Kidney glomerular epithelial cell (primary cell): ENCODE results near the gene ZFP57.

Source experiments
- DNase-seq: peaks from one replicate; lab custom pipeline; 2025; lab: John Stamatoyannopoulos, UW

Gene ZFP57

DNA sequence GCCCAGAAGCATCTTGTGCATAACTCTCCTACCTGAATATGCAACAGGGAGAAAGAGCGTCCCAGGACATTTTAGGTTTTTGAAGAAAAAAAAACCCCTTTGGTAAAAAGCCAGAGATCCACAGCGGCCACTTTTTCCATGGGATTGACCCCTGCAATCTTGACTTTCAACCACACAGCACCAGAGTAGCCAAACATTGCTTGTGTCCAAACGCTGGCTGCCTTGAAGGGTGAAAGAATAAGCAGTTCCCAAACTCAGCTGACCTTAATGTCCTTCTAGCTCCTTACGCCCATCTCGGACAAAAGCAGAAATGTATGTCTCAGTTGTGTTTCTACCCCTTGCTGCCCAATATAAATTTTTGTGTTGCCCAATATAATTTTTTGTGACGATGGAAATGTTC, 25.3 kb downstream of the ZFP57 start:
- DNase-seq = no peak

DNA sequence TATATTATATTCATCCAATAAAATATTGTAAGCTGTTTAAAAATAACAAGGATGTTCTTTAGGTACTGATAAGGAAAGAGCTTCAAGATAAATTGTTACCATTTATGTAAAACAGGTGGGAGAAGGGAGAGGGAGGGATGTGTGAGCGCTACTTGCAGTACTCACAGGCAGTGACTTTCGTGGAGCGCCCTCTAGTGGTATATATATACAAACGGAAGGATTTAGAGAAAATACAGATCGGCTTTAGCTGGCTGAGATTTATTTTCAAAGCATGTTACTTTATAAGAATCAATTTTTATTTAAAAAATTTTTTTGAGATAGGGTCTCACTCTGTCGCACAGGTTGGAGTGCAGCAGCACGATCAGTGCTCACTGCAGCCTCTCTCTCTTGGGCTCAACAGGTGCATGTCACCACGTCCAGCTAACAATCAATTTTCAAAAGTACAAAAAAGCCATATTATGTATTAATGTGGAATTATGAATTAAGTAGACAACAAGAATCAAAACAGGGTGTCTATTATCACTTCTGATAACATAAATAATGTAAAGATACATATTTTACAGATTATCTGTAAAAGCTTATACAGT, 27.4 kb downstream of the ZFP57 start:
- peak; percentile 83 for DNase-seq

DNA sequence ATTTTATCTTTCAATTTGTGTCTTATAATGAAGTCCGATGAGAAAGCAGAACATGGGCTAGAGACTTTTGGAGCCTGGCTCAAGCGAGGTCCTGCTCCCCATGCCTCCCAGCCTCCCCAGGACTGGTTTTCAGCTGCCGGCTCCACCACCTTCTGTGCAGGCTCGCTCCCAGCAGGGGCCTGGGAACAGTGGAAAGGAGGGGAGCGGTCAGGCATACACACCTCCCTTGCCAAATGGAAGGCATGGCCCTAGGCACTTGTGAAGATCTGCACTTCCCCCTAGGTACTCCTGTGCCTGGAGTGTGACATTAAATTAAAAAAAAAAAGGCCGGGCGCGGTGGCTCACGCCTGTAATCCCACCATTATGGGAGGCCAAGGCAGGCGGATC, 28.8 kb downstream of the ZFP57 start:
- DNase-seq = no peak

DNA sequence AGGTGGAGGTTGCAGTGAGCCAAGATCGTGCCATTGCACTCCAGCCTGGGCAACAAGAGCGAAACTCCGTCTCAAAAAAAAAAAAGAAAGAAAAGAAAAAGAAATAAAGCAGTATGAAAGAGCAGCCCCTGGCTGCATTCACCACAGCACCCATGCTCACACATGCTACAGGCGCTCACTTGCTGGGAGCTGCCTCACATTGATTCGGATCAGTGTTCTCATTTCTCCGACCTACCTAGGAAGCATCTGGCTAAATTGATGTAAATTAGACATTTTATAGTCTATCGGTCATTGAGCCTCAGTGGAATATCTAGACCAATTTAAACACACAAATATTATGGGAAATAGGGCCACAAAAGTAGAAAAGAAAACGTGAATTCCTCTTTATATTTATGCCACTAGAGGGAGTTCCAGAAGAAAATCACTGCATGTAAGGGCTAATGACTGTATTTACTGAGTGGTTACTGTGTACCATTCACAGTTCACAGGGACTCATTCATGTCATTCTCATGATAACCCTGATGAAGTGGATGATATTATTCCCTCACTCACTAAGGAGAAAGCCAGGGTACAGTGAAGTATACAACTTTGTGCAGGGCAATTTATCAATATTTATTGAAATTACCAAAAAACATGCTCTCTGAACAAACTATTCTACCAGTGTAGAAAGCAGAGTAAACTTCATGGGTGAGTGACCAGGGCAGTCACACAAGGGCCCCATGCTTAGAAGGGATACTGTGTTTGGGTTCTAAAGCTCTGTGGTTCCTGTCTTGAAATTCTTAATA, 29.3 kb downstream of the ZFP57 start:
- DNase-seq = peak; percentile 42

- peak; percentile 91 for DNase-seq
Observed at GRCh38 chr6:29649701-29650673, 31.0 kb downstream of the ZFP57 start.

DNA sequence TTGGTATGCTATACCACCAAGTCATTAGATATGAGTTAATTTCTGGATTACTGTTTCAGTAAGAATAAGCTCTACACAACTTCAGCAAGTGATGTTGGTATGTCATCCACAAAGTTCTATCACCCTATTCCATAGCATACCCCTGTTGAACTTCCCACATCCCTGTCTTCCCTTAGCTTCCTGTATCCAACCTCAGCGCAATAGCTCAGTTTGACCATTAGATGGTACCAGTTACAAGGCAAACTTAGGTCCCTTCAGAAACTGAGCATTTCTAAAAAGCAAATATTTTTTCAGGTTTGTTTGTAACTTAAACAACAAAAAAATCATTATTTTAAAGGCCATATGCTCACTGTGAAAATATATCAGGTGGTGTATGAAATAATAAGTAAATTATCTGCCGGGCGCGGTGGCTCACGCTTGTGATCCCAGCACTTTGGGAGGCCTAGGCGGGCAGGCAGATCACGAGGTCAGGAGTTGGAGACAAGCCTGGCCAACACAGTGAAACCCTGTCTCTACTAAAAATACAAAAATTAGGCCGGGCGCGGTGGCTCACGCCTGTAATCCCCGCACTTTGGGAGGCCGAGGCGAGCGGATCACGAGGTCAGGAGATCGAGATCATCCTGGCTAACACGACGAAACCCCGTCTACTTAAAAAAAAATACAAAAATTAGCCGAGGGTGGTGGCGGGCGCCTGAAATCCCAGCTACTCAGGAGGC, 32.9 kb downstream of the ZFP57 start:
- DNase-seq = peak; percentile 32

DNA sequence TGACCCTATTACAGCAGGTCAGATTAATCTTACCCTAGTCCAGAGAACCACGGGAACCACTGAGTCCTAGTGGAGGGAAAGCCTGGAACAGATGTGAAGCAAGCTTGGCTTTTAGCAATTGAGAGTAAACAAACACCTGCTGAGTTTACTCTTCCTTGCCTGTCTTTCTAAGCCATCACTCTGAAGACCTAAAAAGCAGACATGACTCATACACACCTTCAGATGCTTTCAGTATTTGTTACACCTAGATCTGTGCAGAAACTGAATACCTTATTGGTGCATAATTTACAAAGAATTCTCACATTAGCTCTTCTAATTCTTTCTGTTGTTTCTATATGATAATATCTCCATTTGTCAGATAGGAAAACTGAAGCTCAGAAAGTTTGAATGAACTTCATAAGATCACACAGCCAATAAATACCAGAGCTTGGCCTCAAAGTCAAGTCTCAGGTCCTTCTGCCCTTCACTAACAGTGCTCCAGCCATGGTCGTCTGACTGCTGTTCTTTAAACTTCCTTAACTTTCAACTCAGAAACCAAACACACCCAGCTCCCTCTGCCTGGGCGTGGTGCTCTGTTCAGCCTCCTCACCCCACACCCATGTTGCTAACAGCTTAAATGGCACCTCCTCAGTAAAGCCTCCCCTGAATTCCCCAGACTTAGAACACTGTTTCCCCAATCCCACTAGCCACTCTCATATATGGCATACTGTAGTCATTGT, 39.4 kb downstream of the ZFP57 start:
- no peak for DNase-seq

DNA sequence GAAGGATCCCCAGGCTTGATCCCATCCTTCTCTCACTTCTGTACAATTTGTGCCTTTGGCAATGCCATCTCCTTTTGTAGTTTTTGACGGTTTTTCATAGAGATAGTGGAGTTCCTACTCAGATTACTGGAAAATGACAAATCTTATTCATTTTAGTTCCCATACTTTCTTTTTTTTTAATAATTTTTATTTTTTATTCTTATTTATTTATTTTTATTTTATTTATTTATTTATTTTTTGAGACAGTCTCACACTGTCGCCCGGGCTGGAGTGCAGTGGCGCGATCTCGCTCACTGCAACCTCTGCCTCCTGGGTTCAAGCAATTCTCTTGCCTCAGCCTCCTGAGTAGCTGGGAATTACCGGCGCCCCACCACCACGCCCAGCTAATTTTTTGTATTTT, 43.7 kb downstream of the ZFP57 start:
- no peak for DNase-seq

GRCh38 chr6:29633534-29633905, 47.4 kb downstream of the ZFP57 start:
- DNase-seq = peak; percentile 17

GRCh38 chr6:29632789-29633533, 48.0 kb downstream of the ZFP57 start, which contains the start of gene GABBR1:
Gene GABBR1, minus strand, starts transcription at chr6:29633183. Its CDS starts 798 bp downstream, at chr6:29632385.
- peak; percentile 44 for DNase-seq

GRCh38 chr6:29631860-29632731, 48.9 kb downstream of the ZFP57 start:
- peak; percentile 20 for DNase-seq

DNA sequence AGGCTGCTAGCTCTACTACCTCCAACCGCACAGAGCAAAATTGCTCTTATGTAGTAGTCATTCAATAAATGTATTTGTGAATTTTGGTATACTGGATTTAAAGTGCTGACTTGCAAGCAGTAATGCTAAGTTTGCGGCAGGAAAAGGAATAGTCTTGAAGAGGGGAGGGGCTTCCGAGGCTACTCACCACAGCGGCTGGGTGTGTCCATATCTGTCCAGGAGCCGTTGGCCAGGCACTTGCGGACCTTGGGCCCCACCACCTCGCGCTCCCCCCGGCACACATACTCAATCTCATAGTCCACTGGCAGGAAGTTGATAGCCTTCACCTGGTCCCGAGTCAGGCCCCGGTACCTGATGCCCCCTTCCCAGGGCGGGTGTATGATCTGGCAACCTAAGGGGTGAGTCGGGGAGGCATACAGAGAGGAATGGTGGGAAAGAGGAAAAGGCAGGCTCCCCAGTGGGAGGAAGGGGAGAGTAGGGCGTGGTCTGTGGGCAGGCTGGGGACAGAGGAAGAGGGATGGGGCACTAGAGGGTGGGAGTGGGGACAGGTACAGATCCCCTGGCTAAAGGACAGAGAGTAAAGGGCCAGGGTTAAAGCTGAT, 49.6 kb downstream of the ZFP57 start:
- no peak for DNase-seq

- no peak for DNase-seq
Observed at GRCh38 chr6:29630315-29630714, 50.6 kb downstream of the ZFP57 start.

- no peak for DNase-seq
Observed at GRCh38 chr6:29629571-29629970, 51.4 kb downstream of the ZFP57 start.

DNA sequence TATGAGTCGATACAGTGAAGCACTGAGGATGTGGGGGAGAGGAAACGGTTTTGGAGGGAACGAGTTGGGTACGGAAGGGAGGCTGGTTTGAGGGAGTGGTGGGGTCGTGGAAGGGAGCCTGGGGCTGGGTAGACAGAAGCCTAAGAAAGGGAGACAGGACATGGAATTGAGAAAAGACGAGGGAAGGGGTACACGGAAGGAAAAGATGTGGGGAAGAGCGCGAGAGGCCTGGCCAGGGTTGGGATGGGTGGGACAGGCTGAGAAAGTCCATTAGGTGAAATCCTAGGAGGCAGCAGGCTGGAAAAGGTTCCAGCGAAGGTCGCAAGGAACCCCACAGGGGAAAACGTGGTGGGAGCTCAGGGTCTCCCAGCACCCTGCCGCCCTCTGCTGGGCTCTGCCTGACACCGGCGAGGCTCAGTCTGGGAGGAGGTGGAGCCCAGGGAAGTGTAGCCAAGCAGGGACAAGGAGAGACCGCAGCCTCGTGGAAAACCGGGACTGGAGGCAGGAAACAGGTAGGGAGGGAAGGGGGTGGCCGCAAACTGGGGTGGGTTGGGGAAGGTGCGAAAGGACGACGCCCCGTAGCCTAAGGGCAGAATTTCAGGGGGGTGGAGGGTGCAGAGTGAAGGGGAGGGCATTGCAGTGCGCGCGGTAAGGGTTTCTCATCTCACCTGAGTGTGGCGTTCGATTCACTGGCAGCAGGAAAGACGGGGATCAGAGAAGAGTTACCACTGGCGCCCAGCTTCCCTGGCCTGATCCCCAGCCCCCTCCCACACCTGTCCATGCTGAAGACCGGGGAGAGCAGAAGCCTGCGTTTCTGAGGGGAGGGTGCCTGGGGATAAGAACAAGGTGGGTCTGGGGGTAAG, 52.3 kb downstream of the ZFP57 start:
- DNase-seq = peak; percentile 91

DNA sequence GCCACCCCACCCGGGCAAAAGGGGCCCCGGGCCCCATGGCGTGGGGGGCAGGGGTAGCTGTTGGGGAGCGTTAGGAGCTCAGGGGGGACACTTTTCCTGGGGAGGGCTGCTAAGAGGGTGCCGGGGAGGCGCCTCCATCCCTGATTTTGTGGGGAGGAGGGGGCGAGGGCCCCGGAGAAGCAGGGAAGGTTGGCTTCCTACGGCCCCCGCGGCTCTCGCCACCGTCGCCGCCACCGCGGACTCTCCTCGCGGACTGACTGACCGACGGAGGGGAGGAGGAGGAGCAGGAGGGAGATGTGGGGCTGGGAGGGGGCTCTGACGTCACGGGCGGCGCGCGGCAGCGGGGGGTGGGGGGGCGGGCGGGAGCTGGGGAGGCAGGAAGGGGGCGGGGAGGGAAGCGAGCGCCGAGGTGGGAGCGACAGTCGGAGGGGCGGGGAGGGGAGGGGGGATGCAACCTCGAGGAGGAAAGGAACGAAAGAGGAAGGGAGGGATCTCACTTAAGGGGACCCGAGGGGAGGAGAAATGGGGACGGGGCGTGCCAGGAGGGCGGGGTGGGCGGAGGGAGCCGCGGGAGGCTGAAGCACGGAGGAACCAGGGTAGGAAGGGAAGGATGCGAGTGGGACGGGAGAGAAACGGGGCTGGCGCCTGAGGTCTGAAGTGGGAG, 53.1 kb downstream of the ZFP57 start:
- peak; percentile 58 for DNase-seq

- no peak for DNase-seq
Observed at GRCh38 chr6:29626948-29627754, 53.8 kb downstream of the ZFP57 start.
